Peyer's patch (tissue), 4 donors: ENCODE results near the gene ARHGEF39.
"Not testable (repeated sequence)": the region's sequence is repeated elsewhere in the genome, so short reads cannot be mapped to it uniquely, and the experiment has no call there.

Experiments used
- POLR2A ChIP-seq, 2 donors: fragments of 450-650 bp; IDR thresholded peaks; one replicate each; pipeline ENCODE4 v1.5.1; 2017; ENCODE audit warnings: antibody characterized with exemption in 2 of 2, mild to moderate bottlenecking in 2 of 2, moderate library complexity in 2 of 2
- TF ChIP-seq, protein P1 (sequence below), 6 experiments: fragments of 450-650 bp in 4 of 6; fragments of 200-600 bp in 2 of 6; sonication (generic) in 1 of 6; IDR thresholded peaks; one replicate each; pipeline ENCODE4 v1.5.1; 2017 to 2019; ENCODE audit warnings: antibody characterized with exemption in 6 of 6, mild to moderate bottlenecking in 3 of 6, moderate library complexity in 1 of 6

DNA sequence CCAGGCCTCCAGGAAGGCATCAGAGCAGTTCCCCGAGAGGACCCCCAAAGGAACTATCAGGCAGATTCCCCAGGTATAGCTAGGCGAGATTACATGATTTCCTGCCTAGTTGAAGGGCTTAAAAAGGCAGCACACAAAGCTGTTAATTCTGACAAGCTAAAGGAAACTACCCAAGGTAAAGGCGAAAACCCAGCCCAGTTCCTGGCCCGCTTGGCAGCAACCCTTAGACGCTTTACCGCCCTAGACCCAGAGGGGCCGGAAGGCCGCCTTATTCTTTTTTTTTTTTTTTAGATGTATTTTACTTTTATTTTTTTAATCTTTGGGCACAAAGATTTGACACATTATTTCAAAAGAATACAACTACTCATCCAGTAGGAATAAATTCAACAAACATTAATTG, 26.2 kb downstream of the ARHGEF39 start:
- TF ChIP-seq, protein P1, sequence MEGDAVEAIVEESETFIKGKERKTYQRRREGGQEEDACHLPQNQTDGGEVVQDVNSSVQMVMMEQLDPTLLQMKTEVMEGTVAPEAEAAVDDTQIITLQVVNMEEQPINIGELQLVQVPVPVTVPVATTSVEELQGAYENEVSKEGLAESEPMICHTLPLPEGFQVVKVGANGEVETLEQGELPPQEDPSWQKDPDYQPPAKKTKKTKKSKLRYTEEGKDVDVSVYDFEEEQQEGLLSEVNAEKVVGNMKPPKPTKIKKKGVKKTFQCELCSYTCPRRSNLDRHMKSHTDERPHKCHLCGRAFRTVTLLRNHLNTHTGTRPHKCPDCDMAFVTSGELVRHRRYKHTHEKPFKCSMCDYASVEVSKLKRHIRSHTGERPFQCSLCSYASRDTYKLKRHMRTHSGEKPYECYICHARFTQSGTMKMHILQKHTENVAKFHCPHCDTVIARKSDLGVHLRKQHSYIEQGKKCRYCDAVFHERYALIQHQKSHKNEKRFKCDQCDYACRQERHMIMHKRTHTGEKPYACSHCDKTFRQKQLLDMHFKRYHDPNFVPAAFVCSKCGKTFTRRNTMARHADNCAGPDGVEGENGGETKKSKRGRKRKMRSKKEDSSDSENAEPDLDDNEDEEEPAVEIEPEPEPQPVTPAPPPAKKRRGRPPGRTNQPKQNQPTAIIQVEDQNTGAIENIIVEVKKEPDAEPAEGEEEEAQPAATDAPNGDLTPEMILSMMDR (IDR thresholded peaks at IDR 0.05): not testable (repeated sequence)
- not testable (repeated sequence) for TF ChIP-seq POLR2A (IDR thresholded peaks at IDR 0.05)
